K562 (cell line): Measurements from ENCODE around the gene SFMBT2. TPM values are rescaled to one million over a fixed set of nuclear protein-coding genes. Genes with fewer than 3 reads are reported as not detected.

Source experiments
- ATAC-seq: fragments of 200-7000 bp; cut with Tn5 transposase; 3 replicates; pipeline ENCODE4 v1.9.1; 2020; ENCODE audit warnings: moderate library complexity
- BruUV-seq: library from RNA; stranded (reverse); fragments of 400-500 nt; replicated peaks from 2 replicates; lab custom pipeline; 2021; lab: Mats Ljungman, UMichigan
- CTCF ChIA-PET: fragments of 300-600 bp; formaldehyde crosslinking; extraction: SDS; loops from one replicate; lab custom pipeline; 2021; ENCODE audit warnings: low intra/inter-chr PET ratio; lab: Yijun Ruan, JAX
- POLR2A ChIA-PET: fragments of 300-600, 350-650 bp; sonication (Branson Sonifier 250); formaldehyde crosslinking; extraction: SDS; loops from one replicate; lab custom pipeline; 2021; ENCODE audit warnings: antibody characterized with exemption, inconsistent platforms; lab: Yijun Ruan, JAX
- DNase-seq, 4 experiments: peaks; one replicate each; pipeline versions ENCODE4 v3.0.0 to v3.0.0-alpha.2; 2011 to 2018; ENCODE audit warnings: low spot score in 3 of 4, mixed read lengths in 3 of 4; ENCODE audit errors: extremely low read depth in 1 of 4
- FAIRE-seq: peaks from 2 replicates; lab custom pipeline; 2011; peaks lifted over from hg19 to GRCh38; lab: Jason Lieb, UNC
- H2AFZ ChIP-seq: 2 replicates; pipeline ENCODE4 v1.6.0; 2011; ENCODE audit warnings: low read depth, low read length, control low read depth, inconsistent platforms
- H3K27ac ChIP-seq: fragments of 200-600 bp; 3 replicates; pipeline ENCODE4 v1.8.0; 2011; ENCODE audit warnings: low read depth, mild to moderate bottlenecking, control low read depth, inconsistent platforms, low read length, moderate library complexity, mixed read lengths; ENCODE audit errors: extremely low read depth
- H3K27me3 ChIP-seq, 2 experiments: fragments of 300-600 bp in 1 of 2; 2 replicates in 1 of 2; 3 replicates in 1 of 2; pipeline versions ENCODE4 v1.6.0 to v1.8.0; 2011; ENCODE audit warnings: inconsistent platforms in 2 of 2, low read length in 2 of 2, mild to moderate bottlenecking in 1 of 2, mixed read lengths in 1 of 2, moderate library complexity in 1 of 2; ENCODE audit not compliant: control insufficient read depth in 2 of 2, insufficient read depth in 2 of 2
- H3K36me3 ChIP-seq: fragments of 300-600 bp; 3 replicates; pipeline ENCODE4 v1.8.0; 2011; ENCODE audit warnings: mild to moderate bottlenecking, low read length, inconsistent platforms; ENCODE audit not compliant: control insufficient read depth, insufficient read depth
- H3K4me1 ChIP-seq, 2 experiments: fragments of 200-600 bp in 1 of 2; replicated peaks in 1 of 2; 2 replicates in 1 of 2; 3 replicates in 1 of 2; pipeline versions ENCODE4 v1.5.1 to v1.8.0; 2011; ENCODE audit warnings: inconsistent platforms in 2 of 2, low read length in 2 of 2, mild to moderate bottlenecking in 1 of 2, mixed read lengths in 1 of 2, moderate library complexity in 1 of 2; ENCODE audit not compliant: control insufficient read depth in 2 of 2, insufficient read depth in 2 of 2
- H3K4me2 ChIP-seq: 2 replicates; pipeline ENCODE4 v1.6.1; 2011; ENCODE audit warnings: low read length, control low read depth, inconsistent platforms, mixed read lengths; ENCODE audit not compliant: insufficient read depth
- H3K4me3 ChIP-seq: fragments of 200-600 bp; sonication (generic), shearing (Covaris generic); 2 replicates; pipeline ENCODE4 v1.5.1; 2016; ENCODE audit warnings: control low read depth, inconsistent platforms
- H3K79me2 ChIP-seq: fragments of 200-600 bp; 3 replicates; pipeline ENCODE4 v1.8.0; 2011; ENCODE audit warnings: low read length, inconsistent platforms; ENCODE audit not compliant: control insufficient read depth, insufficient read depth
- H3K9ac ChIP-seq, 2 experiments: 2 replicates each; pipeline versions ENCODE4 v1.6.0 to v1.6.1; 2011; ENCODE audit warnings: low read depth in 2 of 2, low read length in 2 of 2, control low read depth in 1 of 2, inconsistent platforms in 1 of 2, mild to moderate bottlenecking in 1 of 2, mixed read lengths in 1 of 2; ENCODE audit not compliant: insufficient read depth in 1 of 2
- H3K9me1 ChIP-seq: one replicate; pipeline ENCODE4 v1.6.0; 2011; ENCODE audit warnings: inconsistent platforms, mild to moderate bottlenecking, low read length, moderate library complexity; ENCODE audit not compliant: control insufficient read depth, insufficient read depth
- H3K9me3 ChIP-seq: replicated peaks from 2 replicates; pipeline ENCODE4 v1.5.1; 2011; ENCODE audit warnings: low read depth, low read length, inconsistent platforms; ENCODE audit not compliant: control insufficient read depth, insufficient read depth
- H4K20me1 ChIP-seq: replicated peaks from 2 replicates; pipeline ENCODE4 v1.6.1; 2011; ENCODE audit warnings: low read length, inconsistent platforms, mixed read lengths; ENCODE audit not compliant: control insufficient read depth, insufficient read depth
- CLOCK ChIP-seq: fragments of 250-450 bp; sonication (Bioruptor Pico); IDR thresholded peaks from 2 replicates; pipeline ENCODE4 v1.4.0; 2020; ENCODE audit warnings: mild to moderate bottlenecking, moderate library complexity, borderline replicate concordance
- KDM1A ChIP-seq, 2 experiments: fragments of 450-650 bp; IDR thresholded peaks; 2 replicates each; pipeline ENCODE4 v1.6.1; 2016; ENCODE audit warnings: mild to moderate bottlenecking in 2 of 2
- ZNF146 ChIP-seq: IDR thresholded peaks from one replicate; pipeline ENCODE4 v1.6.1; 2018; ENCODE audit warnings: missing compliant biosample characterization; ENCODE audit not compliant: unreplicated experiment
- in situ Hi-C: fragments of 300-500 bp; cut with MboI; formaldehyde crosslinking; loops from 4 replicates; pipeline ENCODE4 v1.15.0; 2018; ENCODE audit warnings: inconsistent platforms, mixed read lengths
- intact Hi-C: fragments of 100-400 bp; cut with micrococcal nuclease; formaldehyde crosslinking; loops from 2 replicates; pipeline ENCODE4 v1.14.2; 2022
- polyA plus RNA-seq, 8 experiments: library from polyadenylated mRNA; depleted of rRNA in 4 of 8; stranded (reverse) in 5 of 8; unstranded in 3 of 8; fragments of >200 nt; fragmentation: Nextera tagmentation in 2 of 8; fragmentation: Illumina TruSeq in 1 of 8; extraction: Ambion mirVana in 2 of 8; extraction: Trizol in 1 of 8; gene quantifications; 2 replicates each; pipeline versions ENCODE4 v1.2.1 to v1.2.3, GENCODE V29; 2011 to 2014; ENCODE audit warnings: inconsistent platforms in 1 of 8, missing spikeins in 1 of 8
- total RNA-seq, 7 experiments: library from RNA; depleted of rRNA in 6 of 7; stranded (reverse); fragments of >200 nt in 6 of 7; fragmentation: Illumina TruSeq in 2 of 7; extraction: Trizol in 2 of 7; gene quantifications; 2 replicates each; pipeline versions ENCODE4 v1.2.1 to v1.2.3, GENCODE V29; 2011 to 2021; ENCODE audit warnings: low replicate concordance in 1 of 7
- TF ChIP-seq, protein P1 (sequence below): sonication (generic); formaldehyde crosslinking; IDR thresholded peaks from 2 replicates; pipeline ENCODE4 v1.8.0; 2023; ENCODE audit warnings: missing genetic modification reagents, mild to moderate bottlenecking, borderline replicate concordance

The SFMBT2 gene
- total and polyA plus RNA-seq, 9 of the 15 experiments (the other 6 are each of a cell fraction or from before 2014, with no cell fraction given) = 1.2 to 13.6 (median 7.6) TPM

DNA sequence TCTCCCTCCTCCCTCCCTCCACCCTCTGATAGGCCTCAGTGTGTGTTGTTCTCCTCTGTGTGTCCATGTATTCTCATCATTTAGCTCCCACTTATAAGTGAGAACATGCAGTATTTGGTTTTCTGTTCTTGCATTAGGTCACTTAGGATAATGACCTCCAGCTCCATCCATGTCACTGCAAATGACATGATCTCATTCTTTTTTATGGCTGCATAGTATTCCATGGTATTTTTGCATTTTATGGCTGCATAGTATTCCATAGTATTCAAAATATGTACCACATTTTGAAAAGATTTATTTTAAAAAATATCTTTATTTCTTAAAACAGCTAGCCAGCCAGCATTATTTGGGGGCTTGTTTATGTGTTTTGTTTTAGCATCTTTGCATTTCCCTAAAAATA lies 275.6 kb downstream of the SFMBT2 start:
- DNase-seq = no peak
- Histone ChIP-seq H3K4me1 (peaks cover 2 to 5% of the 10 kb centered on the region in 2 experiments; a peak in 2 of 5 replicates), H3K4me2 (no peak overlapping the region), H3K27me3 (no peaks in the 10 kb centered on the region; a peak in 1 of 5 replicates), H3K9me3 (no peaks in the 10 kb centered on the region; the same call in 1 of the 2 replicates), H4K20me1 (no peaks in the 10 kb centered on the region), H3K4me3 (no peak overlapping the region), H2AFZ (no peak overlapping the region), H3K27ac (no peak overlapping the region), H3K36me3 (no peaks in the 10 kb centered on the region), H3K9ac (no peak overlapping the region), H3K9me1 (no peaks in the 10 kb centered on the region), H3K79me2 (no peaks in the 10 kb centered on the region)
- intact Hi-C loops = no loop called here
- POLR2A ChIA-PET = no interaction called here
- no peak for FAIRE-seq
- CTCF ChIA-PET = no interaction called here
- TF ChIP-seq, protein P1, sequence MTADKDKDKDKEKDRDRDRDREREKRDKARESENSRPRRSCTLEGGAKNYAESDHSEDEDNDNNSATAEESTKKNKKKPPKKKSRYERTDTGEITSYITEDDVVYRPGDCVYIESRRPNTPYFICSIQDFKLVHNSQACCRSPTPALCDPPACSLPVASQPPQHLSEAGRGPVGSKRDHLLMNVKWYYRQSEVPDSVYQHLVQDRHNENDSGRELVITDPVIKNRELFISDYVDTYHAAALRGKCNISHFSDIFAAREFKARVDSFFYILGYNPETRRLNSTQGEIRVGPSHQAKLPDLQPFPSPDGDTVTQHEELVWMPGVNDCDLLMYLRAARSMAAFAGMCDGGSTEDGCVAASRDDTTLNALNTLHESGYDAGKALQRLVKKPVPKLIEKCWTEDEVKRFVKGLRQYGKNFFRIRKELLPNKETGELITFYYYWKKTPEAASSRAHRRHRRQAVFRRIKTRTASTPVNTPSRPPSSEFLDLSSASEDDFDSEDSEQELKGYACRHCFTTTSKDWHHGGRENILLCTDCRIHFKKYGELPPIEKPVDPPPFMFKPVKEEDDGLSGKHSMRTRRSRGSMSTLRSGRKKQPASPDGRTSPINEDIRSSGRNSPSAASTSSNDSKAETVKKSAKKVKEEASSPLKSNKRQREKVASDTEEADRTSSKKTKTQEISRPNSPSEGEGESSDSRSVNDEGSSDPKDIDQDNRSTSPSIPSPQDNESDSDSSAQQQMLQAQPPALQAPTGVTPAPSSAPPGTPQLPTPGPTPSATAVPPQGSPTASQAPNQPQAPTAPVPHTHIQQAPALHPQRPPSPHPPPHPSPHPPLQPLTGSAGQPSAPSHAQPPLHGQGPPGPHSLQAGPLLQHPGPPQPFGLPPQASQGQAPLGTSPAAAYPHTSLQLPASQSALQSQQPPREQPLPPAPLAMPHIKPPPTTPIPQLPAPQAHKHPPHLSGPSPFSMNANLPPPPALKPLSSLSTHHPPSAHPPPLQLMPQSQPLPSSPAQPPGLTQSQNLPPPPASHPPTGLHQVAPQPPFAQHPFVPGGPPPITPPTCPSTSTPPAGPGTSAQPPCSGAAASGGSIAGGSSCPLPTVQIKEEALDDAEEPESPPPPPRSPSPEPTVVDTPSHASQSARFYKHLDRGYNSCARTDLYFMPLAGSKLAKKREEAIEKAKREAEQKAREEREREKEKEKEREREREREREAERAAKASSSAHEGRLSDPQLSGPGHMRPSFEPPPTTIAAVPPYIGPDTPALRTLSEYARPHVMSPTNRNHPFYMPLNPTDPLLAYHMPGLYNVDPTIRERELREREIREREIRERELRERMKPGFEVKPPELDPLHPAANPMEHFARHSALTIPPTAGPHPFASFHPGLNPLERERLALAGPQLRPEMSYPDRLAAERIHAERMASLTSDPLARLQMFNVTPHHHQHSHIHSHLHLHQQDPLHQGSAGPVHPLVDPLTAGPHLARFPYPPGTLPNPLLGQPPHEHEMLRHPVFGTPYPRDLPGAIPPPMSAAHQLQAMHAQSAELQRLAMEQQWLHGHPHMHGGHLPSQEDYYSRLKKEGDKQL (CRISPR knock-in tag) = no peak
- 0 out of 4 replicates have a peak, but pooled peaks of 1 of the 2 experiments have one; percentile 10 for TF ChIP-seq KDM1A (IDR thresholded peaks at IDR 0.05)
- peak; percentile 91 for TF ChIP-seq ZNF146 (CRISPR knock-in tag)
- no peak for TF ChIP-seq CLOCK (CRISPR knock-in tag)
- no peak for ATAC-seq
- no TSS peak for BruUV-seq
- in situ Hi-C loops = no loop called here
